GM21447 (cell line): ENCODE data around the gene ASXL1.
"Not testable (repeated sequence)": the region's sequence is repeated elsewhere in the genome, so short reads cannot be mapped to it uniquely, and the experiment has no call there.

Experiments used
- ATAC-seq: cut with Tn5 transposase; IDR thresholded peaks from one replicate; pipeline ENCODE4 v1.9.1; 2021; ENCODE audit not compliant: unreplicated experiment

Gene ASXL1

GRCh38 chr20:32464401-32465091, 106.4 kb downstream of the ASXL1 start:
- ATAC-seq = no peak

DNA sequence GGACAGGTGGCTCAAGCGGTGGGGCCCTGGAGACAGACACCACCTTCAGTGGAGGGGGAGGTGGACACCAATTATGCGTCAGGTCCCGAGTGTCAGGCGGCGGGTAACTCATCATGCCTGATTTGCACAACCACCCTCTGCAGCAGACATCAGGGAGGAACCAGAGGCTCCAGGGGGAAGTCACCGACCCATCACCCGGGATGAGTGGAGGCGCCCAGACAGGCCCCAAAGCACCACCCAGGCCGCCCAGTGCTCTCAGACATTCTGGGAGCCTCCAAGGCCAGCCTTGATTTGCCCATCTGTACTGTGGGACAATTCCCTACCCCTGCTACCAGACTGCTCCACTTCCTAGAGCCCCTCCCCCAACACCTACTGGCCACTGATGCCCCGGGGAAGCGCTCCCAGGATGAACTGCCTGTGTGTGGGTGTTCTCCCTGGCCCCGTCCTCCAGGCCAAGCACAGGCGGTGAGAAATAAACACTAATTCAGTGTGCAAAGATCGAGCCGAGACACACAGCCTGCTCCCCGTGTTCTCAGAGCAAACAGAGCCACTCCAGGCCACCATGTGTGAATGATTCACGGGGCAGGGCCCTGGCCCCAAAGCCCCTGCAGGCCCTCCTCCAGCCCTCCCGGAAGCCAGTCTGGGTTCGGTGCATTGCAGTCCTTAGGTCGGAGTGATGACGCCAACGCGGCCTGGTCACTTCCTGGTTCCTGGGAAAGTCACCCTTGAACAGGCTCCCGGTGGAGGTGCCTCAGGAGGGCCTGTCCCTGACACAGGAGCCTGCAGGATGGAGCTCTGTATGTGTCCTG, 107.2 kb downstream of the ASXL1 start:
- ATAC-seq = no peak

DNA sequence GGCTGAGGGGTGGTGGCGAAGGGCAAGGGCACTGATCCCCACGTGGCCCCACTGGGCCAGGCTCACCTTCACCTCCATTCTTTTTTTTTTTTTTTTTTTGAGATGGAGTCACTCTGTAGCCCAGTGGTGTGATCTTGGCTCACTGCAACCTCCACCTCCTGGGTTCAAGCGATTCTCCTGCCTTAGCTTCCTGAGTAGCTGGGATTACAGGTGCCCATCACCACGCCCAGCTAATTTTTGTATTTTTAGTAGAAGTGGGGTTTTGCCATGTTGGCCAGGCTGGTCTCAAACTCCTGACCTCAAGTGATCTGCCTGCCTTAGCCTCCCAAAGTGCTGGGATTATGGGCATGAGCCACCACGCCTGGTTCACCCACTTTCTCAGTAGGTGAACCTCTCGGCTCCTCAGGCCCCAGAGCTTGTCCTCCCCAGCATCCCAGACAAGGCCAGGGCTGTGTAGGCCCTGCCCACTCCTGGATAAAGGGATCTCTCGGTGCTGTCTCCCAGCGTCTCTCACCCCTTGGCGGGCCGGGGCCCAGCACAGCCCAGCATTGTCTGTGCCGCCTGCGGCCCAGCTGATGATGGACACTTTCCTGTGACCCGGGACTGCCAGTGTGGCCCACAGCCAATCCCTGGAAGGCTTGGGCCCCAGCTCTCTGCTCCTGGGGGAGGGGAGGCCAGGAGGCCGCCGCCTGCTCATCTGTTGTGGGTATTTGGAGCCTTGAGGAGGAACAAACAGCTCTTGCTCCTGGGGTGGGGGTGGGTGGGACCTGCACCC, 108.0 kb downstream of the ASXL1 start:
- not testable (repeated sequence) for ATAC-seq

- no peak for ATAC-seq
These were observed 108.8 kb downstream of the ASXL1 start for GRCh38 chr20:32466739-32467505.

DNA sequence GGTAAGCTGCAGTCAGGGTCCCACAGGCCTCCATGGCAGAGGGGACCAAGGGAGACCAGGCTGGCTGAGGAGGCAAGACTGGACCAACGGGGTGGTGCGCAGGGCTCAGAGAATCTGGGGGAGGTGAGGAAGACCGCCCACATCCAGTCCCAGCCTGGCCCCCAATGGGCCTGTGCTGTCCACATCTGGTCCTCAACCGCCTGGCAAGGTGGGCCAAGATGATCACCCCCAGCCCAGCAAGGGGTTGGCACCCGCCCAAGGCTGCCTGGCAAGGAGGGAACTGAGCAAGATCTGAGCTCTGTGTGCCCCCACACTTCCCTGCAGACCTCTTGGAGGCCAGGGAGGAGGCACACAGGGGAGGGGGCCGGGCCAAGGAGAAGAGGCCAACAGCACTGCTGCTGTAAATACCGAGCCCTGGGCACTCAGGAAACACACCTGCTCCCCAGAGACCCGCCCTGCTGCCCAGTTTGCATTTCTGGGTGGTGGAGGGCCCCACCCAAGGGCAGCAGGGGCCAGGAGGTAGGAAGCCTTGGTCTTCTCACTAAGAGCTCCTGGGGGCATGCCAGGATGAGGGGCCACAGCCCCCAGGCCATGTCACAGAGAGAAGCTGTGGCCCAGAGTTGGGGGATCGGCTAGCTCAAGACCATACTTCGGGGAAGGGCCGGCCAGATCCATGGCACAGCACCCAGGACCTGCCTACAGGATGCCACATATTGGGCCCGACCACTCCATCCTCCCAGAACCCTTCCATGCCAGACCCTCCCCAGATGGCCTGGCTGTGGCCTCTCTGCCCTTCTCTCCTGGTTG, 109.6 kb downstream of the ASXL1 start:
- ATAC-seq = no peak

DNA sequence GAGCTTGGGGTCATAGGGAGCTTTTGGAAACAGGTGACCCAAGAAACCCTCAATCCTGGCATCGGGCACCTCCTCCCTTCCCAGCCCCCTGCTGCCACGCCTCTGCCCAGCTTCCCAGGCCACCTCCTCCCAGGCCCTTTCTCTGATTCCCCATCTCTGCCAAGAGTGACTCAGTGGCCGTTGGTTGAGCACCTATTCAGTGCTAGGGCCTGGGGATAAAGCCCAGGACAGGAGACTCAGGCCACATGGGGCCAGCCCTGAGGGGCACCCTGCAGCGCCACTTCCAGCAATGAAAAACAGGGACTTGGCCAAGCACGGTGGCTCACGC, 110.1 kb downstream of the ASXL1 start:
- no peak for ATAC-seq

GRCh38 chr20:32468860-32469259, 110.7 kb downstream of the ASXL1 start:
- no peak for ATAC-seq

DNA sequence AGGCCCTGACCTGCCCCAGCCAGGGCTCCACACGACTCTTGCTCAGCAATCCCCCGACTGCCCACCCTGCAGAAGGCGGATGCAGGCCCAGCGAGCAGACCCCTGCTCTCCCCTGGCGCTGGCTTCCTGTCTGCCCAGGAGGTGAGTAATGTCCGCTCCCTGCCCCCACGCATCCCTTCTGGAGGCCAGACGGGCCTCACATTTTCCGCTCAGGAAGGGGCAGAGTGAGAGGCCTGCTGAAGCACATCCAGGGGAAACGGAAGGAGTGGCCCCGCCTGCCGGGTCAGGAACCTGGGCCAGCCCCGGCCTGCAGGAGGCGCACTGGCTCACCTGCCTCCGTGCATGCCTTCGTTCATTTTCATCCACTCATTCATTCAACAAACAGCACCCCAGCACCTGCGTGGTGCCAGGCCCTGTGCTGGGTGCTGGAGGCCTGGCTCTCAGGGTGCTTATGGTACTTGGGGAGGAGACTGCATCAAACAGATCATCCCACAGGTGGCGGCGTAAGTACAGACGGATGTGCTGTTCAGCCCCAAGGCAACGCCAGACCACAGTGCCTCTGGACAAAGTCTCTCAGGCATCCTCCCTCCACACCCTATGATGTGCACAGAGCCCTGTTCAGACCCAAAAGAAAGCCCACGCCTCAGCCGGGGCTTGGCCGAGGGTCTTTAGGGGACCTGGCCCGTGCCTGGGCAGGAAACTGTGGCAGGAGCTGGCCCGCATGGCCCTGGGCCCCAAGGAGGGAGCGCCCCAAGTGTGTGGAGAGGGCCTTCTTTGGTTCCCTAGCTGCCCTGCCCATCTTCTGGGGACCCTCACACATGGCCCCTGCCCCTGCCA, 112.1 kb downstream of the ASXL1 start:
- no peak for ATAC-seq

DNA sequence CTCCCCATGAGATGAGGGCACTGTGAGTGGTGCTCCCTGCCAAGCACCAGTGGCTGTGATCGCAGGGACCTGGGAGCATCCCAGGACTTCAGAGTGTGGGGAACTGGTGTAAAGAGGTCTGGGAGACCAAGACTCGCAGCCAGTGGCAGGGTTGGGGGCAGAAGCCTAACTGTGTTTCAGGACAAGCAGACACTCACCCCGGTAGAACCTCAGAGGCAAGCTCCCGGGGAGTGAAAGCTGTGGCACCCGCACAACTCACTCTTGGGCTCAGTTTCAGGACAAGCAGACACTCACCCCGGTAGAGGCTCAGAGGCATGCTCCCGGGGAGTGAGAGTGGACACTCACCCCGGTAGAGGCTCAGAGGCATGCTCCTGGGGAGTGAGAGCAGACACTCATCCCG, 112.8 kb downstream of the ASXL1 start:
- ATAC-seq = no peak

GRCh38 chr20:32472581-32473207, 114.6 kb downstream of the ASXL1 start:
- ATAC-seq = no peak

DNA sequence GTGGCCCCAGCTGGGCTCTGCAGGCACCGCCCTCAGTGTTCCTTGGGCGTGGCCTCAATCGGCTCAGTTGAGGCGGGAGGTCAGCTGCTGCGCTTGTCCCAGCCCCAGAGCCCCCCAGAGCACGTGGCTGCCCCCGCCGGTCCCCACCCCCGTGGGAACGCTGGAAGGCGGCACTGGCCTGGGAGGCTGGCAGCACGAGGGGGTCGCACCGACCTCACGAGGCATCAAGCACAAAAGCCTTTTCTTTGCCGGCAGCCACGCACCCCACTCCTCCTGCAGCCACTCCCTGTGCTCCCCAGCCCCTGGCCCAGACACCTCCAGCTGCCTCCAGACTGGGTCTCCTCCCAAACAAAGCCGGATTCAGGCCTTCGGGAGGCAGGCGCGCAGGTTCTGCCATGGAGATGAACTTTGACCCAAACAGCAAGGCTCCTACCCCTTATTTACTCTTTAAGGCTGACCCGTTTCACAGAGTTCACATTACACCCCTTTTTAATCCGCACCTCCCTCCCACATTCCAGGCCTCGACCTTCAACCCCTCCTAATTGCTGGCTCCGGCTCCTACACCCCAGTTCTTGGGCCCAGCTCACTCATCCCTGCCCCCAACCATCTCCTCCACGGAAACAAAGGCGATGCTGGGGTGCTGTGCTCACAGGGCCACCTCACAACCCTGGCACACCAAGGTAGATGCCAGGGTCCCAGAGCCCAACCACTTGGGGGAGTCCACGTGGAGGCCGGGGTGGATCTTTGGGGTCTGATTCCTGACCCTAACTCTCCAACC, 115.3 kb downstream of the ASXL1 start:
- no peak for ATAC-seq

GRCh38 chr20:32474009-32474716, 116.0 kb downstream of the ASXL1 start:
- ATAC-seq = no peak

DNA sequence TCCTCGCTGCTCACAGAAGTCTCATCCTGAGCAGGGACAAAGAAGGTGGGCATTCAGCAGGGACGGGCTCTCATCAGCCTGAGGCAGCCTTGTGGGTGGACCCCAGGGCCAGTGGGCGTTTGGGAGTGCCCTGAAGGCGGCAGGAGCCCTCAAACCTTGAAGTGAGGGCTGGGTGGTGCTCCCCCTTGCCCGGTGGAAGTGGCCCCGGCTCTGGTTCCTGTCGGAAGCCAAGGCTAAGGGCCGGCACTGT, 116.5 kb downstream of the ASXL1 start:
- ATAC-seq = no peak

- ATAC-seq = no peak
These were observed 117.1 kb downstream of the ASXL1 start for GRCh38 chr20:32474967-32475811.

- ATAC-seq = no peak
These were observed 118.8 kb downstream of the ASXL1 start for GRCh38 chr20:32476684-32477593.
